IPS-18c (cell line): ENCODE measurements around the gene LARP6.
"Not testable (repeated sequence)": the region's sequence is repeated elsewhere in the genome, so short reads cannot be mapped to it uniquely, and the experiment has no call there.

Experiments
- H3K4me3 ChIP-seq: 2 replicates; pipeline ENCODE4 v1.7.0; 2013; ENCODE audit warnings: low read depth, mild to moderate bottlenecking, low read length, moderate library complexity; ENCODE audit not compliant: insufficient read depth
- H3K9me3 ChIP-seq: one replicate; pipeline ENCODE4 v1.6.1; 2013; ENCODE audit warnings: mild to moderate bottlenecking, low read length, moderate library complexity; ENCODE audit not compliant: control insufficient read depth, insufficient read depth

Gene LARP6

DNA sequence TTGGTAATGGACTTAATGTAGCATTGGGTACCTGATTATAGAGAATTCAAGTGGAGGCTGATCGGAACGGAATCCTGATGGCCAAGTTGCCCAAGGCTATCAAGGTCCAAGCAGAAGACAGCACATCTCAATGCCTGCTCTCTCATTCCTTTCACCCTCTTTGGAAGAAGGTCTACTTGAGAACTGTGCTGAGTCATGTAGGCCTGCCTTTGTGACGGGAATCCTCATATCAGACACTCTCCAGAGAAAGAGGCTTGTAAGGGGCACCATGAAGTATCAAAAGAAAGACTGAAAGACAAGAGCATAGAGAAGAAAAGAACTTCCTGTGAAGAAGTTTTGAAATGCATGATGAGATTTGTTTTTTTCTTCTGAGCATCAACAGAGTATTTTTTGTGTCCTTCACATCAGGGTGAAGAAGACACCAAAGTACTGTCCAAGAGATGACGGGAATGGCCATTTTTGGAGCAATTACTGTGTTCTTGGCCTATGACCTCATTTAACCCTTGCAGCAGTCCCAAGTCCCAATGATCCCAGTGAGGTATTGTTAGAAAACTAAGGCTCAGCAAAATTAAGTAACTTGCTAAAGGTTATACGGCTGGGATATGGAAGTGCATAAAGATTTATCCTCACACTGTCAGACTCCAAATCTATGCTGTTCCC, 13.2 kb upstream of the LARP6 start:
- no peak overlapping the region for H3K4me3 ChIP-seq
- no peaks in the 10 kb centered on the region for H3K9me3 ChIP-seq

DNA sequence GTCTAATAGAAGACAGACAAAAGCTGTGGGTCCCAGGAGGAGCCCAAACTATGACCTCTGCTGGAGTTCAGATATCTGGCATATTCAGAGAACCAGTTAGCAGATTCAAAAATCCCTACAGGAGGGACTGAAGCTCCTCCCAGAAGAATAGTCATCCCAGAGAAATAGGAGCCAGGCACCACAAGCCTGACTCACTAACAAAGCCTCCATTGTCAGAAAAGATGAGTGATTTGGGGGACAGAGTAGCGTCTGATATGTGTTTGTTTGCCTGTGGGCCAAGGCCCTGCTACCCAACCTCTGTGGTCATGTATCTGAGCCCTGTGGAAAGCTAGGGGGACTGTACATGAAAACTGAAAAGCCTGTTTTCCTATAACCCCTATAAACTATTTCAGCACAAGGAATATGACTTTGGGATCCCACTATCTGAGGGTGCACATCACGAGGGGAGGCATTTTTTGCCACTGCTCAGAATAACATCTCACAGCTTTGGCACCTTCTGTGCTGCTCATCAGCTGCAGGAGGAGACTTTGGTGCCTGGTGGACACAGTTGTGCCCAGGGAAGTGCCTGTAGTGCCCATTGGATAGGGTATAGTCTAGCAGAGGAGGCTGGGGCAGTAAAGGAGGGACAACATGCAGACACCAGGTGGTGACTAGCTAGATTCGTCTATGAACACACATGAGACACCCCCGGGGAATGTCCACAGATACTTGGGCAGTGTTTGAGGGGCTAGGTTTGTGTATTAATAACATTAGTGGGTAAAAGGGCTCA, 9.7 kb upstream of the LARP6 start:
- Histone ChIP-seq H3K9me3 (no peaks in the 10 kb centered on the region), H3K4me3 (no peak overlapping the region)

DNA sequence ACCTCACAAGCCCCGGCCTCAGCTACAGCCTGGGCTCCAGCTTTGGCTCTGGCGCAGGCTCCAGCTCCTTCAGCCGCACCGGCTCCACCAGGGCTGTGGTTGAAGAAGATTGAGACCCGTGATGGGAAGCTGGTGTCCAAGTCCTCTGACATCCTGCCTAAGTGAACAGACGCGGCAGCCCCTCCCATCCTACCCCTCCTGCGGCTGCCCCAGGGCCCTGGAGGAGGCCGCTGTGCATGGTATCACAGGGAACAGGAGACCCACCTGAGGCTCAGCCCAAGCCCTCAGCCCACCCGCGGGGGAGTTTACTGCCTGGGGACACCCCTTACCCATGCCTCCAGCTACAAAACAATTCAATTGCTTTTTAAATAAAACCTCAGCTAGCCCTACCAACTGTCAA, 6.0 kb upstream of the LARP6 start:
- H3K4me3 ChIP-seq = no peak overlapping the region
- no peaks in the 10 kb centered on the region for H3K9me3 ChIP-seq

DNA sequence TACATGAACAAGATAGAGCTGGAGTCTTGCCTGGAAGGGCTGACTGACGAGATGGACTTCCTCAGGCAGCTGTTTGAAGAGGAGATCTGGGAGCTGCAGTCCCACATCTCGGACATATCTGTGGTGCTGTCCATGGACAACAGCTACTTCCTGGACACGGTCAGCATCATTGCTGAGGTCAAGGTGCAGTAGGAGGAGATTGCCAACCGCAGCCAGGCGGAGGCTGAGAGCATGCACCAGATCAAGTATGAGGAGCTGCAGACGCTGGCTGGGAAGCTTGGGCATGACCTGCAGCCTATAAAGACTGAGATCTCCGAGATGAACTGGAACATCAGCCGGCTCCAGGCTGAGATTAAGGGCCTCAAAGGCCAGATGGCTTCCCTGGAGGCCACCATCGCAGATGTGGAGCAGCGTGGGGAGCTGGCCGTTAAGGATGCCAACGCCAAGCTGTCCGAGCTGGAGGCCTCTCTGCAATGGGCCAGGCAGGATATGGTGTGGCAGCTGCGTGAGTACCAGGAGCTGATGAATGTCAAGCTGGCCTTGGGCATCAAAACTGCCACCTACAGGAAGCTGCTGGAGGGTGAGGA, 5.5 kb upstream of the LARP6 start:
- no peak overlapping the region for H3K4me3 ChIP-seq

DNA sequence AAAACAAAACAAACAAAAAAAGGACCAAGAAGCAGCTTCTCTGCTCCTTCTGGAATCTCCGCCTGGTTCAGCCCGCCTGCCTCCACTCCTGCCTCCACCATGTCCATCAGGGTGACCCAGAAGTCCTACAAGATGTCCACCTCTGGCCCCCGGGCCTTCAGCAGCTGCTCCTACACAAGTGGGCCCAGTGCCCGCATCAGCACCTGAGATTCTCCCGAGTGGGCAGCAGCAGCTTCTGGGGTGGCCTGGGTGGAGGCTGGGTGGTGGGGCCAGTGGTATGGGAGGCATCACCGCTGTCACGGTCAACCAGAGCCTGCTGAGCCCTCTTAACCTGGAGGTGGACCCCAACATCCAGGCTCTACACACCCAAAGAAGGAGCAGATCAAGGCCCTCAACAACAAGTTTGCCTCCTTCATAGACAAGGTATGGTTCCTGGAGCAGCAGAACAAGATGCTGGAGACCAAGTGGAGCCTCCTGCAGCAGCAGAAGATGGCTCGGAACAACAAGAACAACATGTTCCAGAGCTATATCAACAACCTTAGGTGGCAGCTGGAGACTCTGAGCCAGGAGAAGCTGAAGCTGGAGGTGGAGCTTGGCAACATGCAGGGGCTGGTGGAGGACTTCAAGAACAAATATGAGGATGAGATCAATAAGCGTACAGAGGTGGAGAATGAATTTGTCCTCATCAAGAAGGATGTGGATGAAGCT, 4.8 kb upstream of the LARP6 start:
- not testable (repeated sequence) for H3K4me3 ChIP-seq, H3K9me3 ChIP-seq

More for the DNA sequence above, 5.5 kb upstream of the LARP6 start:
- H3K9me3 ChIP-seq = no peaks in the 10 kb centered on the region

DNA sequence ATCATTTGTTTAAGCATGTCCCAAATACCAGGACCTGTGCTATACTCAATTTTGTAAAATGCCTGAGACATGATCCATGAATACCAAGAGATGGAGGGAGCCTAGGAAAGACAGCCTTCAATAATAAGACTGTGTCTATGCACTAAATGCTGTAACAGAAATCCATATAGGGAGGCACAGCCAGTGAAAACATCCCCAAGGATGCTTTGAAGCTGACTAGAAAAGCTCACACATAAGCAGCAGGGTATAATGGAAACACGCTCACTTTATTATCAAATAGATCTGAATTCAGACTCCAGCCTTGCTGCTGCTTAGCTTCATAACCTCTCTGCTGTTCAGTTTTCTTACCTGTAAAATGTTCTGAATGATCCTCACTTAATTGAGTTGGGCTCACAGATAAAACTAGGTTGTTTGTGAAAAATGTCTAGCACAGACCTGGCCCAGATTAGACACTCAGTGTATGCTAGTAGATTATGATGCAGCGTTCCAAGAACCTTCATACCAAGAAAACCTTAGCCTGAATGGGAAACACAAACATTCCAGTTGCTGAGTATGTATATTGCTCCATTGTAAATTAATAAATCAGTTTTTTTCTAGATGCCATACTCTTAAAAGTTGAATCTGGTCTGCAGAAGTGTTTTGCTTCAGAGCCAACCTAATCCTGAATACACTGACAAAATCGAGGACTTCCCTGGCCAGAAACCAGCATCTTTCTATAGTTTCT, 3.8 kb upstream of the LARP6 start:
- Histone ChIP-seq H3K9me3 (peaks cover 4% of the 10 kb centered on the region), H3K4me3 (no peak overlapping the region)

DNA sequence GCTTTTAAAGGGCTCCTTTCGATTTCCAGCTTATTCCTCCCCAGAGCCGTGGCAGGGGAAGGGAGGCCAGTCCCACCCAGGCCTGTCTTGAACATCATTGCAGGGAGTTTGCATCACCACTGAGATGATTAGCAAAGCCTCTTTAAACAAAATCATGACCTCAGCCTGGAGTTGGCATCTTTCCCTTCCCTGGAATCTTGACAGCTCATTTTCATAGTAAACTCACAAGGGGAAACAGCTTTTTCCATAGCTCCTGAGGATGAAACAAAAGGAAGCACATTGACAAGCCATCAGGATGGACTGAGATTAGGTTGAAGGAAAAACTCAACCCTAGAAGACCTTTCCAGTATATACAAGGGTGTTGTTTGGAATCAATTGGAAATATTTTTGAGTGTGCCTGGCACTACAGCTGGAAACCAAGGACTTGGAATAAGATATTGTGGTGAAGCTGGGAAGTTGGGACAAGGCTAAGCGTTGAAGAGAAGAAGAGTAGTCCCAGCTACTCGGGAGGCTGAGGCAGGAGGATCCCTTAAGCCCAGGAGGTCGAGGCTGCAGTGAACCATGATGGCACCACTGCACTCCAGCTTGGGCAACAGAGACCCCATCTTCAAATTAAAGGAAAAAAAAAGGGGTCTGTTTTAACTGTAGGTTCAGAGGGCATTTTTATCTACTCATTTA, 3.1 kb upstream of the LARP6 start:
- Histone ChIP-seq H3K9me3 (peaks cover 4% of the 10 kb centered on the region), H3K4me3 (no peak overlapping the region)

DNA sequence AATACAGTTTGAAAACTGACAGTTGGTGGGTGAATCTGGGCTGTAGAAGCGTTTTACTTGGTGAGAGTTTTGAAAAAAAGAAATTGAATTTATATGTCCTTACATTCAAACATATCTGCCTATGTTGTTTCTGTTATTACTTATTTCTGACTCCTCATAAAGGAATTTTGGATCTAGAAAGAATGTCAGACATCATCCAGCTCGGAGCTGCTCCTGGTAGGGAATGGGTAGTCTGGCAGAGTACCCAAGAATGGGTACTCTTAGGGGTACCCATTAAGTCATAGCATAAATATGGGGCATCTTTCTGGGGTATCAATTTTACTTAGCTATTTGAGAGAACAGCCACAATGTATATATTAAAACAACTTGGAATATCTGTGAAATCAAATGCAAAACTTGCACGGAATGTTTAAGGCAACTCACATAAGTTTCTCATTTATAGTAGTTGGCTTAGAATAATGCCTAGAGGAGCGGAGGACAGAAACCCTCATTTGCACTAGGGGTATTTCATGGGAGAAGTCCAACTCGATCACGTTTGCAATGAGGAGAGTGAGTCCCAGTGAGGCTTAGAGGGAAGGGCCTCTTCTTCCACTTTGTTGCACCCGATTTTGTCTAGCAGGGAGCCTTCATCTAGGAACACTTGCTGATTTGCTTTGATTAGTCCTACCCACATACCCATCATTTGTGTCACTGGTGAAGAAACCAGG, 2.4 kb upstream of the LARP6 start:
- Histone ChIP-seq H3K4me3 (no peak overlapping the region), H3K9me3 (peaks cover 4% of the 10 kb centered on the region)

DNA sequence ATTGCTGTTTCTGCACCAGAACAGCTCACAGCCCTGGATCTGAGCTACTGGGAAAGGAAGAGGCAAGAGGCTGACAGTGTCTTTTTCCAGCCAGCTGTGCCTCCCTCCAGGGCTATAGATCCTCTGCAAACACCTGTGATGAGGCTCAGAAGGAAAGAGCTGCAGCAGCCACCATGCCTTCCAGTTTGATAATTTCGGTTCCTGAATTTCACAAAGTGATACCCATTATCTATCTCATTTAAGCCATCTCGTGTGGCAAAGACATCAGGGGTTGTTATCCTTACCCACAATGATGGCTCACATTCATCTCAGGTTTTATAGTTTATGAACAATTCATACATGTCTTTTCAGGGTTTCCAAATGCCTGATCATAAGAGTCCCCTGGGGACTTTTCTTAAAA, 1.8 kb upstream of the LARP6 start:
- peaks cover 4% of the 10 kb centered on the region for H3K9me3 ChIP-seq
- no peak overlapping the region for H3K4me3 ChIP-seq

DNA sequence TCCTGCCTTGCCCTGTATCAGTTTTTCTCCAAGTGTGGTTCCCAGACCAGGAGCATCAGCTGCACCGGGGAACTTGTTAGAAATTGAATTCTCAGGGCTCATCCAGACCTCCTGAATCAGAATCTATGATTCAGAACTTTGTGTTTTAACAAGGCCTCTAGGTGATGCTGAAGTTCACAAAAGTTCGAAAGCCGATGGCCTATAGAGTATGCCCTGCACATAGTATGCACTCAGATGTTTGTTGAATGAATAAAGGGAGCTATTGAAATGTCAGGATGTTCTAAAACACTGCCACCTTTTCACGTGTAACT, 664 bp upstream of the LARP6 start:
- Histone ChIP-seq H3K4me3 (peak overlapping the region; percentile 84; the same call in 1 of the 2 replicates), H3K9me3 (peaks cover 4% of the 10 kb centered on the region)

DNA sequence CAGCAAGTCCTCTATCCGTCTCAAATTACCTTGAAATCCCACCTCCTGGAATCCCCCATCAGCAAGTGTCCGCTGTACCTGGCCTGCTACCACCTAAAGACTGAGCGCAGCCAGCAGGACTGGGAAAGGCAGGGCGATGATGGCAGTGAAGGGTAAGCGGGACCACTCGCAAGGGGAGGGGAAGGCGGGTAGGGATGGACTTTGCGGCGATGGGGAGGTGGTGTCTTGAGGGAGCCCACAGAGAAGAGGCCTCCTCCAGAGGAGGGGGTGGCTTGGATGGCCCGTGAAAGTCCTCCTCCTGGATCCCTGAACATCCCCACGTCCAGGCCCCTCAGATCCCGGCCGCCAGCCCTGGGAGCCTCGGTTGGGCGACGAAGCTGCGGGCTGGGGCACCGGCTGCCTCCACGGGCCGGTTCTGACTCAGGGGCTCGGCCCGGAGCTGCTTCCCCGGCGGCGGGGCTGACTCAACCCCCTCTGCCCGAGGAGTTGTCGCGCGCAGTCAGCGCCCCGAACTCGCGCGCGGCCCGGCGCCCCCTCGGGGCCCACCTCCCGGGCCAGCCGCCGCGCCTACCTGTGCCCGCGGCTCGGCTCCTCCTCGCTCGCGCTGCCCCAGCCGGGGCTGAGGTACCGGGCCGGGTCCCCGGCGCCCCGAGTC, 512 bp downstream of the LARP6 start:
- Histone ChIP-seq H3K9me3 (peaks cover 4% of the 10 kb centered on the region), H3K4me3 (peak overlapping the region; percentile 84)

DNA sequence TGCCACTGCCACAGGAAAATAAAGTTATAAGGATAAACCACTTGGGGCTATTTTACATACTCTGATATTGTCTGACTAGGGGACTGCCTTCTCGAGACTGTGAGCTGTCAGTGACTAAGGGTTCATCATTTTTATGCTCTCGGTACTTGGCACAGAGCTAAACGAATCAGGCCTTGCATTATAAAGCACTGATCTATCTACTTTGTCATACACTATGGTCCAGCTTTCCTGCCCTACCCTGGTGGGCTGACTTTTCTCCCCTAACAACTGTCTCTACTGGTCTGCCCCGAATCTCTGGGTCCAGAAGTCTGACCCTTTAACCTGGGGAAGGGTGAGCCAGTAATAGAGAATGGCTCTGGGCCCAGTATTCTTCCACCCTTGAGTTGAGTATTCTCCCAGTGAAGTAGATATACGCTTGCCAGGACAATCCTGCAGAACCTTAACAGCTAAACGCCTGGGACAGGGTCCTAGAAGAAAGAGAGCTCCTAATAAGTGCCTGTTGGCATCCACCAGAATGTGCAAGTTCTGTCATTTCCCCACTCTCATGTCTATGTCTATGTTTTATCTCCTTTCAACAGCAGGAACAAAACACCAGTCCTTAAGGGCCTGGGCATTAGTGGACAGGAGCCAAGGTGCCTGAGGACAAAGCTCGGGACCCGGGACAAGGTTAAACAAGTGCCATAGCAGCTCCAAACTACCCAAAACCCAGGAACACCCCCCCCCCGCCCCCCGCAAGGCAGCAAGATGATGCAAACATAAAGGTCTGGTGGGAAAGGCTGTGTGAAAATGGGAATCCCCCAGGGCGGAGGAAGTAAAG, 1.2 kb downstream of the LARP6 start:
- Histone ChIP-seq H3K9me3 (peaks cover 4% of the 10 kb centered on the region), H3K4me3 (peak overlapping the region; percentile 84)

DNA sequence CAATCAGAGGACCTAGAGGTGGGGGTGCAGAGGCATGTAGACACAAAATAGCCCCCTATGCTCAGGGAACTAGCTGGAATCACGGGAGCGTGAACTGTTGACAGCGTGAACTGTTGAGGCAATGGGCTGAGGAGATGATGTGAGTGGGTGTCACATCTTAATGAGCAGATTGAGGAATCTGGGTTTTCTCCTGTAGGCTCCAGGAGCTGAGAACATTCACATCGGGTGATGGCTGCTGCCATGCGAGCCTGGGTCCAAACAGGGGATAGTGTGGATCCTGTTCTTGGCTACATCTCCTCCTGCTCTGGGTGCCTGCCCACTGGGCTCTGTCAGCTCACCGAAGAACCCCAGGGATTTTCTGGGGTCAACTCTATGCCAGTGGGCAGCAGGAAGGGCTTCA, 2.1 kb downstream of the LARP6 start:
- Histone ChIP-seq H3K4me3 (no peak overlapping the region), H3K9me3 (peaks cover 4% of the 10 kb centered on the region)

DNA sequence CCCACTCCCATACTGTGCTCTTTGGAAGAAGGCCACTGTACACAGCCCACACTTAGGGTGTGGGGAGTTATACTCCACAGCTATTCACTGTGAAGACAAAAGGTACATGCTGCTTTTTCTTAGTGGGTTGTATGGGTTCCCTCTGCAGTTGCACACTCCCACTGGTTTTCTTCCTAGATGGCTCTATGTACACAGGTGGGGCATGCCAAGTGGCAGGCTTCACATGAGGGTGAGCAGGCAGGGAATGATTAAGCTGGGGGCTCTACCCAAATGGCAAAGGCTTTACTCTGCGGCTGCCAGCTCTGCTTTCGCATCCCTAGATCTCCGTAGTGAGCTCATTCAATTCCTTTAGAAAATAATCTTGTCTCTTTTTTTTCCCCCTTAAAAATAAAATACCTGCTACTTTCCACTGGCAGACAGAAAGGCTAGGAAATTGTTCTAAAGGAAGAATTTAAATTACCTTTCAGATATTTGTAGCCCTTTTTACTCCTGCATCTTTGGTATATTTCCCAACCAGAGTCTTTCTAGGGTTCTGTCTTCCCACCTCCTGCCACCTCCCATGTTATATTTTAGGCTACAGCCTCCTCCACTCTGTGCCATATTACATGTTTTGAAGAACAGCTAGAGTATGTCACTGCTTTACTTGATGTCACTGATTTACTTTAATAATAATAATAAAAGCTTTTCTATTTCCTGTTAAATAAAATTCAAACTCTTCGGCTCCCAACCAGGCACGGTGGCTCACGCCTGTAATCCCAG, 8.2 kb downstream of the LARP6 start:
- H3K9me3 ChIP-seq = no peaks in the 10 kb centered on the region

DNA sequence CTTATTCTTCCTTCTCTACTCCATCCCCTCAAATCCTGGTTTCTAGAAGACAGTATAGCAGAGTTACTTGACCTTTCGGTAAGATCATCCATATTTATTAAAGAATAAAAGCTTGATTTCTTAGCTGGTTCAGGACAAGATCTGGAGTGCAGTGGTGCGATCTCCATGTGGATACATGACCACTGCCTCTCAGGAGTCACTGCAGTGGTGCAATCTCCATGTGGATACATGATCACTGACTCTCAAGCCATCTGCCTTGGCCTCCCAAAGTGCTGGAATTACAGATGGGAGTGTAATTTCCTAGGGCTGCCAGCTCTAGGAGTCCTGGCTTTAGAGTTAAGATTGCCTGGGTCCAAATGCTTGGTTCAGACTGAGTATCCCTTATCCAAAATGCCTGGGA, 16.5 kb downstream of the LARP6 start:
- no peaks in the 10 kb centered on the region for H3K9me3 ChIP-seq
- no peak overlapping the region for H3K4me3 ChIP-seq

More for the DNA sequence above, 8.2 kb downstream of the LARP6 start:
- H3K4me3 ChIP-seq = no peak overlapping the region
